Measurements from ENCODE around the gene ENOX1. TPM values are rescaled to one million over a fixed set of nuclear protein-coding genes. Genes with fewer than 3 reads are reported as not detected.

Gene ENOX1
- total RNA-seq, 1 experiment from 2014 or later, result 0.95 TPM

GRCh38 chr13:43245374-43245964 is 541.3 kb downstream of the ENOX1 start:
- H4K20me1 ChIP-seq (ENCODE audit: low read length), result no peaks in the 10 kb centered on the region
- DNase-seq, result peak; percentile 77
- H3K27ac ChIP-seq (ENCODE audit: low read length), result peak overlapping the region; percentile 80
- peak; percentile 90 for ATAC-seq
- no peaks in the 10 kb centered on the region for H3K79me2 ChIP-seq (ENCODE audit: low read length)
- no peaks in the 10 kb centered on the region for H3K36me3 ChIP-seq (ENCODE audit: low read depth, low read length)
- peak overlapping the region; percentile 25; the same call in 1 of the 2 replicates for H3K9ac ChIP-seq (ENCODE audit: low read length)
- peak overlapping the region; percentile 51 for H3K4me2 ChIP-seq (ENCODE audit: low read length)
- no peaks in the 10 kb centered on the region for H3K27me3 ChIP-seq (ENCODE audit: low read length)
- TF ChIP-seq EZH2 (IDR thresholded peaks at IDR 0.05; ENCODE audit: low read length, unreplicated experiment) (no peak), CTCF (conservative IDR thresholded peaks at IDR 0.05; ENCODE audit: low read depth, low read length) (no peak), EZH2phosphoT487 (IDR thresholded peaks at IDR 0.05; ENCODE audit: borderline replicate concordance, low read length) (no peak)
- H3F3A ChIP-seq (ENCODE audit: low read length, unreplicated experiment), result no peaks in the 10 kb centered on the region
- POLR2A ChIA-PET (ENCODE audit: unreplicated experiment), result no interaction called here
- peaks cover 24% of the 10 kb centered on the region for H3K4me1 ChIP-seq (ENCODE audit: insufficient read depth, low read length)
- CTCF ChIA-PET, result no interaction called here
- no peaks in the 10 kb centered on the region for H3K9me3 ChIP-seq (ENCODE audit: low read length)
- intact Hi-C loops (cut with micrococcal nuclease), result loop anchor here (5.0 kb wide), 1 partner anchor 47 kb away; no protein-coding TSS in a partner anchor
- H2AFZ ChIP-seq (ENCODE audit: low read length), result no peak overlapping the region
- BruUV-seq (replicated peaks), result no TSS peak
- H3K4me3 ChIP-seq (ENCODE audit: low read length), result no peak overlapping the region
- H3K9me2 ChIP-seq (replicated peaks; ENCODE audit: low read length), result no peaks in the 10 kb centered on the region

- Histone ChIP-seq H3K27me3 (ENCODE audit: low read length) (no peaks in the 10 kb centered on the region), H3K4me1 (ENCODE audit: insufficient read depth, low read length) (peaks cover 24% of the 10 kb centered on the region), H4K20me1 (ENCODE audit: low read length) (no peaks in the 10 kb centered on the region), H3F3A (ENCODE audit: low read length, unreplicated experiment) (no peaks in the 10 kb centered on the region), H3K9ac (ENCODE audit: low read length) (no peak overlapping the region; the same call in 1 of the 2 replicates), H3K36me3 (ENCODE audit: low read depth, low read length) (no peaks in the 10 kb centered on the region), H2AFZ (ENCODE audit: low read length) (no peak overlapping the region), H3K27ac (ENCODE audit: low read length) (peak overlapping the region; percentile 80), H3K4me3 (ENCODE audit: low read length) (no peak overlapping the region), H3K9me2 (replicated peaks; ENCODE audit: low read length) (no peaks in the 10 kb centered on the region), H3K4me2 (ENCODE audit: low read length) (no peak overlapping the region), H3K79me2 (ENCODE audit: low read length) (no peaks in the 10 kb centered on the region), H3K9me3 (ENCODE audit: low read length) (no peaks in the 10 kb centered on the region)
- TF ChIP-seq EZH2phosphoT487 (IDR thresholded peaks at IDR 0.05; ENCODE audit: borderline replicate concordance, low read length) (no peak), EZH2 (IDR thresholded peaks at IDR 0.05; ENCODE audit: low read length, unreplicated experiment) (no peak)
- BruUV-seq (replicated peaks), result no TSS peak
- CTCF ChIA-PET, result no interaction called here
- POLR2A ChIA-PET (ENCODE audit: unreplicated experiment), result no interaction called here
- intact Hi-C loops (cut with micrococcal nuclease), result no loop called here
- no peak for DNase-seq
- ATAC-seq, result no peak
Observed at GRCh38 chr13:43244481-43244880, 542.3 kb downstream of the ENOX1 start.

- ChIA-PET POLR2A (ENCODE audit: unreplicated experiment) (no interaction called here), CTCF (no interaction called here)
- Histone ChIP-seq H3K27me3 (ENCODE audit: low read length) (no peaks in the 10 kb centered on the region), H3K27ac (ENCODE audit: low read length) (no peak overlapping the region), H3K4me3 (ENCODE audit: low read length) (no peak overlapping the region), H2AFZ (ENCODE audit: low read length) (no peak overlapping the region), H3F3A (ENCODE audit: low read length, unreplicated experiment) (no peaks in the 10 kb centered on the region), H3K9me2 (replicated peaks; ENCODE audit: low read length) (no peaks in the 10 kb centered on the region), H3K9ac (ENCODE audit: low read length) (no peak overlapping the region), H3K9me3 (ENCODE audit: low read length) (no peaks in the 10 kb centered on the region), H3K79me2 (ENCODE audit: low read length) (no peaks in the 10 kb centered on the region), H3K4me1 (ENCODE audit: insufficient read depth, low read length) (peaks cover 24% of the 10 kb centered on the region), H3K4me2 (ENCODE audit: low read length) (no peak overlapping the region), H3K36me3 (ENCODE audit: low read depth, low read length) (no peaks in the 10 kb centered on the region), H4K20me1 (ENCODE audit: low read length) (no peaks in the 10 kb centered on the region)
- TF ChIP-seq CTCF (conservative IDR thresholded peaks at IDR 0.05; ENCODE audit: low read depth, low read length) (no peak), EZH2 (IDR thresholded peaks at IDR 0.05; ENCODE audit: low read length, unreplicated experiment) (no peak), EZH2phosphoT487 (IDR thresholded peaks at IDR 0.05; ENCODE audit: borderline replicate concordance, low read length) (no peak)
- intact Hi-C loops (cut with micrococcal nuclease), result no loop called here
- BruUV-seq (replicated peaks), result no TSS peak
- DNase-seq (no peak), ATAC-seq (no peak)
Observed at GRCh38 chr13:43243711-43244110, 543.1 kb downstream of the ENOX1 start.
